SU-DHL-6 (cell line): ENCODE data around the gene NEUROD2.

Experiments used
- H2AFZ ChIP-seq: fragments of 200-600 bp; sonication (generic); 2 replicates; pipeline ENCODE4 v1.6.1; 2014; ENCODE audit warnings: low read depth, mild to moderate bottlenecking, moderate library complexity, mixed read lengths, antibody characterized with exemption, low read length; ENCODE audit not compliant: severe bottlenecking
- H3F3A ChIP-seq: fragments of 200-600 bp; shearing (Covaris generic); 2 replicates; pipeline ENCODE4 v1.6.0; 2016; ENCODE audit warnings: antibody characterized with exemption, mild to moderate bottlenecking; ENCODE audit not compliant: insufficient read depth
- H3K27ac ChIP-seq: fragments of 200-600 bp; sonication (generic); 2 replicates; pipeline ENCODE4 v1.5.1; 2016; ENCODE audit warnings: low read depth, mild to moderate bottlenecking, low read length, moderate library complexity, mixed read lengths
- H3K27me3 ChIP-seq: fragments of 200-600 bp; sonication (generic), shearing (Covaris generic); 2 replicates; pipeline ENCODE4 v1.6.0; 2014; ENCODE audit warnings: mild to moderate bottlenecking, low read length
- H3K36me3 ChIP-seq: fragments of 200-600 bp; sonication (generic); 2 replicates; pipeline ENCODE4 v1.6.1; 2014; ENCODE audit warnings: mild to moderate bottlenecking, low read length, mixed read lengths
- H3K4me2 ChIP-seq: fragments of 300-600, 200-600 bp; shearing (Covaris generic), sonication (generic); 2 replicates; pipeline ENCODE4 v1.6.0; 2014; ENCODE audit warnings: low read length, low read depth, mild to moderate bottlenecking; ENCODE audit not compliant: poor library complexity, severe bottlenecking
- H3K4me3 ChIP-seq: fragments of 200-600 bp; sonication (generic); 2 replicates; pipeline ENCODE4 v1.5.1; 2014; ENCODE audit warnings: antibody characterized with exemption, low read length, mild to moderate bottlenecking, mixed read lengths; ENCODE audit not compliant: insufficient read depth, poor library complexity, severe bottlenecking
- H3K79me2 ChIP-seq: fragments of 200-600 bp; sonication (generic); 2 replicates; pipeline ENCODE4 v1.6.1; 2014; ENCODE audit warnings: mild to moderate bottlenecking, low read length, moderate library complexity; ENCODE audit not compliant: insufficient read depth
- H3K9ac ChIP-seq: fragments of 200-600 bp; sonication (generic); 2 replicates; pipeline ENCODE4 v1.7.0; 2014; ENCODE audit warnings: mild to moderate bottlenecking, low read length
- H3K9me2 ChIP-seq: fragments of 200-600 bp; sonication (generic); replicated peaks from 2 replicates; pipeline ENCODE4 v1.6.1; 2014; ENCODE audit warnings: low read length; ENCODE audit not compliant: insufficient read depth
- H3K9me3 ChIP-seq: fragments of 200-600 bp; sonication (generic); 2 replicates; pipeline ENCODE4 v1.6.1; 2014; ENCODE audit warnings: low read length, mixed read lengths; ENCODE audit not compliant: insufficient read depth
- H4K20me1 ChIP-seq: fragments of 200-600 bp; sonication (generic); 2 replicates; pipeline ENCODE4 v1.6.1; 2014; ENCODE audit warnings: low read depth, mild to moderate bottlenecking, antibody characterized with exemption, low read length, moderate library complexity, mixed read lengths
- CTCF ChIP-seq: fragments of 200-600 bp; sonication (generic); IDR thresholded peaks from one replicate; pipeline ENCODE4 v1.5.1; 2017; ENCODE audit warnings: antibody characterized with exemption, mild to moderate bottlenecking, low read length, moderate library complexity; ENCODE audit not compliant: insufficient read depth, poor library complexity, severe bottlenecking
- EZH2phosphoT487 ChIP-seq: fragments of 200-600 bp; sonication (generic), shearing (Covaris generic); conservative IDR thresholded peaks from 2 replicates; pipeline ENCODE4 v1.6.1; 2018; ENCODE audit warnings: mild to moderate bottlenecking, antibody characterized with exemption, low read length, moderate library complexity, mixed read lengths

Gene NEUROD2

GRCh38 chr17:39556423-39556822 lies 51.3 kb downstream of the NEUROD2 start:
- Histone ChIP-seq H3K36me3 (no peaks in the 10 kb centered on the region; the same call in 1 of the 2 replicates), H3K9me3 (no peaks in the 10 kb centered on the region), H3K79me2 (no peaks in the 10 kb centered on the region), H3K9ac (no peak overlapping the region), H3F3A (no peaks in the 10 kb centered on the region), H3K27ac (no peak overlapping the region), H2AFZ (no peak overlapping the region), H4K20me1 (no peaks in the 10 kb centered on the region), H3K4me3 (no peak overlapping the region), H3K9me2 (no peaks in the 10 kb centered on the region), H3K4me2 (no peak overlapping the region), H3K27me3 (no peaks in the 10 kb centered on the region)
- no peak for TF ChIP-seq CTCF
- TF ChIP-seq EZH2phosphoT487 = no peak

GRCh38 chr17:39555368-39555767 lies 52.4 kb downstream of the NEUROD2 start:
- no peaks in the 10 kb centered on the region for H3K9me3 ChIP-seq
- H3K4me2 ChIP-seq = no peak overlapping the region
- no peaks in the 10 kb centered on the region for H3K79me2 ChIP-seq
- H2AFZ ChIP-seq = no peak overlapping the region
- no peak overlapping the region for H3K27ac ChIP-seq
- no peaks in the 10 kb centered on the region for H4K20me1 ChIP-seq
- no peaks in the 10 kb centered on the region for H3K9me2 ChIP-seq
- H3F3A ChIP-seq = no peaks in the 10 kb centered on the region
- TF ChIP-seq EZH2phosphoT487 (no peak), CTCF (no peak)
- H3K4me3 ChIP-seq = no peak overlapping the region
- H3K36me3 ChIP-seq = no peaks in the 10 kb centered on the region; the same call in 1 of the 2 replicates
- no peak overlapping the region for H3K9ac ChIP-seq
- H3K27me3 ChIP-seq = no peaks in the 10 kb centered on the region
